ENCODE measurements around the gene TBC1D22A. TPM values are rescaled to one million over a fixed set of nuclear protein-coding genes. Genes with fewer than 3 reads are reported as not detected.
A peak's percentile ranks its signal among the peaks of the same experiment; 100 is the strongest.

TBC1D22A gene
- total and polyA plus RNA-seq, 4 experiments from 2014 or later, result 20.6 to 49.2 (median 36.7) TPM

DNA sequence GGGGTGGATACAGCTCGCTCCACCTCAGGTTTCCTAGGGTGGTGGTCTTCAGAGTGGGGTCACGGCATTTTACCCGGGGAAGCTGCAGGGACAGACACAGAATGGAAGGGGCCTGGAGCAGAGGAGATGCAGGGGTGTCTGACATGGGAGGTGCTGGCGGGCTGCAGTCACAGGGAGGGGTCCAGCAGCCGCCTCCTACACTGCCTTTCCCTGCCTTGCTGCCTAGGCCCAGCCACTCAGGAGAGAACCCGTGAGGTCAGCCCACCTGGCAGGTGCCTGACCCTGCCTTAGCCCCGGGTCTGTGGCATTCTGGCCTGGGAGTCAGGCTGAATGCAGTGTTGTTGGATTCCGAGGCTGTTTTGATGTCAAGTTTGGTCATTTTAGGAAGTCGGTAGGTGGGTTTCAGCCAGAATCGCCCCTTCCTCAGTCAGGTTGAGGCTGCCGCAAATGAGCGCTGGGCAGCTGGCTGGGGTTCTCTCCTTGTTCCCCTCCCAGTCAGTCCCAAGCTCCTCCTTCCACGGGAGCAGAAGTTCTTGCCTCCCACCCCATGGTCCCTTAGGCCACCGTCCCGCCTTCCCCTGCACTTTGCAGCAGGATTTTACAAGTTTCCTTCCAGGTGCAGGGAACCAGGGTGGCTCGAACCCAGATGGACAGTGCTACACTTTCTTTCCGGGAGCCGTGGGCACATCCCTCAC, 294.5 kb downstream of the TBC1D22A start:
- Histone ChIP-seq H3K27me3 (ENCODE audit: insufficient read depth, low read length) (no peaks in the 10 kb centered on the region), H3K4me1 (ENCODE audit: insufficient read depth, low read length) (no peaks in the 10 kb centered on the region), H3K9me3 (ENCODE audit: control insufficient read depth in 1 of 2, low read length in 2 of 2) (no peaks in the 10 kb centered on the region), H3K36me3 (ENCODE audit: insufficient read depth, low read length) (peaks cover 9% of the 10 kb centered on the region), H3K4me3 (ENCODE audit: low read length in 2 of 2) (no peak overlapping the region), H3K27ac (ENCODE audit: low read depth, low read length) (no peak overlapping the region)
- no peak for DNase-seq
- intact Hi-C loops (cut with micrococcal nuclease), result no loop called here
- H3K27me3 Mint-ChIP-seq, result no peaks in the 10 kb centered on the region
- CTCF ChIA-PET (ENCODE audit: partially characterized antibody), result no interaction called here
- POLR2A ChIA-PET (ENCODE audit: partially characterized antibody), result no interaction called here
- H3K27ac Mint-ChIP-seq, result no peak overlapping the region
- H3K36me3 Mint-ChIP-seq, result peaks cover 35 to 55% of the 10 kb centered on the region in 2 donors
- H3K4me1 Mint-ChIP-seq, result peaks cover 0 to 8% (median 1%) of the 10 kb centered on the region in 4 donors
- peaks cover 0 to 1% (median 0%) of the 10 kb centered on the region in 8 donors for H3K9me3 Mint-ChIP-seq
- peak overlapping the region in 1 of 8 donors; percentile 29 for H3K4me3 Mint-ChIP-seq

DNA sequence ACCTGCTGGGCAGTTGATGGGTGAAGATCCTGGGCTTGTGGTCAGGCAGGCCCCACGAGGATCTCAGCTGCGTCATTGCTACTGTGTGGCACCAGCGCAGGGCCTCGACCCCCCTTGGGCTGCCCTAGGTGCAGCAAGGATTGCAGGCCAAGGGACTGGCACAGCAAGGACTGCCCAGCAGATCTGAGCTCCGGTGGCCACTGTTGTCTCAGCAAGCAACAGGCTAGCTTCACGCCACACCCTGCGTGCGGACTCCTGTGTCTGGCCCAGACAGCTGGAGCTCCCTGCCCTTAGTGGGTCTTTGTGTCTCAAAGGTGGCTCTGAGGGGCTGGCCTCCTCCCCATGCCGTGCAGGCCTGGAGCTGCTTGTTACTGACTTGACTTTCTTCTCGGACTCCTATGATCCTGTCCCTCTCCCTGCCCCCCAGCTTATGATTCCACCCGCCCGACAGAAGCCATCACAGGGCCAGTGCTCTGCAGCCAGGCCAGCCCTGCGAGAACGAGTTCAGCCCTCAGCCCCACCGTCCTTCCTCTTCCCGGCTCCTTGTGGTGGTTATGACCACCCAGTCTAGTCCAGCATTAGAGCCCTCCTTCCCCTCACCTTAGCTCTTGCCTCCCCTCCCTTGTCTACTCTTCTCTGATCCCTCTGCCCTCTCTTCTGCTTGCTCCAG, 295.6 kb downstream of the TBC1D22A start:
- H3K27ac Mint-ChIP-seq, result peak overlapping the region in 2 of 7 donors; percentile 36 to 62
- H3K4me3 ChIP-seq (ENCODE audit: low read length in 2 of 2), result no peak overlapping the region
- H3K9me3 Mint-ChIP-seq, result peaks cover 0 to 1% (median 0%) of the 10 kb centered on the region in 8 donors
- H3K4me1 Mint-ChIP-seq, result peaks cover 0 to 9% (median 3%) of the 10 kb centered on the region in 4 donors
- H3K27me3 ChIP-seq (ENCODE audit: insufficient read depth, low read length), result no peaks in the 10 kb centered on the region
- intact Hi-C loops (cut with micrococcal nuclease), result no loop called here
- no peaks in the 10 kb centered on the region for H3K4me1 ChIP-seq (ENCODE audit: insufficient read depth, low read length)
- H3K27ac ChIP-seq (ENCODE audit: low read depth, low read length), result no peak overlapping the region
- no peak for DNase-seq
- peaks cover 12% of the 10 kb centered on the region for H3K36me3 ChIP-seq (ENCODE audit: insufficient read depth, low read length)
- no peaks in the 10 kb centered on the region for H3K9me3 ChIP-seq (ENCODE audit: control insufficient read depth in 1 of 2, low read length in 2 of 2)
- H3K4me3 Mint-ChIP-seq, result no peak overlapping the region
- no peaks in the 10 kb centered on the region for H3K27me3 Mint-ChIP-seq
- peaks cover 45 to 66% of the 10 kb centered on the region in 2 donors for H3K36me3 Mint-ChIP-seq
- ChIA-PET POLR2A (ENCODE audit: partially characterized antibody) (no interaction called here), CTCF (ENCODE audit: partially characterized antibody) (interaction anchor here (0.8 kb wide), 1 partner anchor 8 kb away, joined by 3 read pairs; no protein-coding TSS in a partner anchor)

DNA sequence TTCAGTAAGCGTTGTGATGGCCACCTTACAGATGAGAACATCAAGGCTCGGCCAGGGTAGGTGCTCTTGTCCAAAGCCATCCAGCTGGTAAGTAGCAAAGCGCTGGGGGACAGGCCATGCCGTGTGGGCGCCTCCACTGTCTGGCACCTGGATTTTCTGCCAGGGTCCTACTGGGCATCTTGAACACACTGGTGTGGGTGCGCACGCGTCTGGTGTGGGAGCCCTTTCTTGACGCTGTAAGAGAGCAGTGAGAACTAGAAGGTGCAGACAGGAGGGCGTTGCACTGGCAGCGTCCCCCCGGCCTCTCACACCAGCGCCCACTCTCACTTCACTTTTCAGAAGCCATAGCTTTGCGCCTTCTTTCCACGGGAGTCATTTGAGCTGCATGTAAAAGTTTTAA, 296.6 kb downstream of the TBC1D22A start:
- ChIA-PET POLR2A (ENCODE audit: partially characterized antibody) (no interaction called here), CTCF (ENCODE audit: partially characterized antibody) (no interaction called here)
- Mint-ChIP-seq H3K9me3 (peaks cover 0 to 1% (median 0%) of the 10 kb centered on the region in 8 donors), H3K36me3 (peaks cover 46 to 65% of the 10 kb centered on the region in 2 donors), H3K4me3 (no peak overlapping the region), H3K4me1 (peaks cover 0 to 12% (median 5%) of the 10 kb centered on the region in 4 donors), H3K27me3 (no peaks in the 10 kb centered on the region), H3K27ac (no peak overlapping the region)
- no peaks in the 10 kb centered on the region for H3K27me3 ChIP-seq (ENCODE audit: insufficient read depth, low read length)
- no peak overlapping the region for H3K27ac ChIP-seq (ENCODE audit: low read depth, low read length)
- H3K4me3 ChIP-seq (ENCODE audit: low read length in 2 of 2), result no peak overlapping the region
- DNase-seq, result no peak
- H3K9me3 ChIP-seq (ENCODE audit: control insufficient read depth in 1 of 2, low read length in 2 of 2), result no peaks in the 10 kb centered on the region
- H3K4me1 ChIP-seq (ENCODE audit: insufficient read depth, low read length), result no peaks in the 10 kb centered on the region
- intact Hi-C loops (cut with micrococcal nuclease), result no loop called here
- peaks cover 13% of the 10 kb centered on the region for H3K36me3 ChIP-seq (ENCODE audit: insufficient read depth, low read length)

DNA sequence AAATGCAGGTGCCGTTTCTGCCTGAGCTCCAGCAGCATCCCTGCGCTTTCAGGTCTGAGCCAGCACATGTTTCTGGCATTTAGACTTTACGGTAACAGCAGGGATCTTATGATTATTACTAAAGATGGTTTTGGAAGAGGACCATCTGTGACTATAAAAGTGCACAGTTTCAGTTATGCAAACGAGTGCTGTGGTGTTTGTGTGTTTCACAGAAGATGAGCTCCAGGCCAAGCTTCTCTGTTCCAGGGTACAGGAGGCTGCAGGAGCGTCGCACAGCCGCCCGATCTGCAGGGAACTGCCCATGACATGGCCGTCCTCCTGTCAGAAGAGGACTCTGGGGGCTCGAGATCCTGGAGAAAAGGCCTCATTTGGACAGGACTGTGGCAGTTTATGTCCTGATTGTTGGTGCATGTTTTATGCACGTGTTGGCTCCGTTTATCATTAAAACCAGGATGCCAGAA, 297.3 kb downstream of the TBC1D22A start:
- ChIA-PET POLR2A (ENCODE audit: partially characterized antibody) (no interaction called here), CTCF (ENCODE audit: partially characterized antibody) (no interaction called here)
- Histone ChIP-seq H3K4me1 (ENCODE audit: insufficient read depth, low read length) (no peaks in the 10 kb centered on the region), H3K9me3 (ENCODE audit: control insufficient read depth in 1 of 2, low read length in 2 of 2) (no peaks in the 10 kb centered on the region), H3K27me3 (ENCODE audit: insufficient read depth, low read length) (no peaks in the 10 kb centered on the region), H3K36me3 (ENCODE audit: insufficient read depth, low read length) (peaks cover 13% of the 10 kb centered on the region), H3K4me3 (ENCODE audit: low read length in 2 of 2) (no peak overlapping the region), H3K27ac (ENCODE audit: low read depth, low read length) (no peak overlapping the region)
- Mint-ChIP-seq H3K4me3 (no peak overlapping the region), H3K4me1 (peaks cover 0 to 16% (median 6%) of the 10 kb centered on the region in 4 donors), H3K27me3 (no peaks in the 10 kb centered on the region), H3K36me3 (peaks cover 46 to 68% of the 10 kb centered on the region in 2 donors), H3K27ac (peak overlapping the region in 1 of 7 donors; percentile 65), H3K9me3 (peaks cover 0 to 1% (median 0%) of the 10 kb centered on the region in 8 donors)
- intact Hi-C loops (cut with micrococcal nuclease), result no loop called here
- no peak for DNase-seq

DNA sequence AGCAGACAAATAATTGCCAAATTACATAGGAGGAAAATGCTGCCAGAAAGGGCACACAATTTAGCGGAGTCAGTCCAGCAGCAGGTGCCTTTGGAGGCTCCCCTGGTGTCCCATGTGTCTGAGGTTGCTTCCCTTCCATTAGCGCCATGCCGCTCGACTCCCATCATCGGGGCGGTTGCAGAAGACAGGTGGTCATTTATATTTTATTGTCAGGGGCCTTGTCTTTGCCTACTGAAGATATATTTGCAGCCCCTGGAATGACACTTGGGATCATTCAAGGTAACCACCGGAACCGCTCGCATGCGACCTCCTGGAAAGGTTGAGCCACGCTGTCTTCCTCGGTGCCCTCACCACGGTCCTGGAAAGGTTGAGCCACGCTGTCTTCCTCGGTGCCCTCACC, 298.3 kb downstream of the TBC1D22A start:
- peaks cover 43 to 65% of the 10 kb centered on the region in 2 donors for H3K36me3 Mint-ChIP-seq
- Histone ChIP-seq H3K27ac (ENCODE audit: low read depth, low read length) (no peak overlapping the region), H3K9me3 (ENCODE audit: control insufficient read depth in 1 of 2, low read length in 2 of 2) (no peaks in the 10 kb centered on the region), H3K4me1 (ENCODE audit: insufficient read depth, low read length) (no peaks in the 10 kb centered on the region), H3K36me3 (ENCODE audit: insufficient read depth, low read length) (peaks cover 13% of the 10 kb centered on the region), H3K4me3 (ENCODE audit: low read length in 2 of 2) (no peak overlapping the region), H3K27me3 (ENCODE audit: insufficient read depth, low read length) (no peaks in the 10 kb centered on the region)
- no peak overlapping the region for H3K4me3 Mint-ChIP-seq
- peaks cover 0 to 1% (median 0%) of the 10 kb centered on the region in 8 donors for H3K9me3 Mint-ChIP-seq
- no peak for DNase-seq
- H3K27me3 Mint-ChIP-seq, result no peaks in the 10 kb centered on the region
- POLR2A ChIA-PET (ENCODE audit: partially characterized antibody), result no interaction called here
- peaks cover 5 to 20% (median 6%) of the 10 kb centered on the region in 4 donors for H3K4me1 Mint-ChIP-seq
- CTCF ChIA-PET (ENCODE audit: partially characterized antibody), result no interaction called here
- no peak overlapping the region for H3K27ac Mint-ChIP-seq
- intact Hi-C loops (cut with micrococcal nuclease), result no loop called here

DNA sequence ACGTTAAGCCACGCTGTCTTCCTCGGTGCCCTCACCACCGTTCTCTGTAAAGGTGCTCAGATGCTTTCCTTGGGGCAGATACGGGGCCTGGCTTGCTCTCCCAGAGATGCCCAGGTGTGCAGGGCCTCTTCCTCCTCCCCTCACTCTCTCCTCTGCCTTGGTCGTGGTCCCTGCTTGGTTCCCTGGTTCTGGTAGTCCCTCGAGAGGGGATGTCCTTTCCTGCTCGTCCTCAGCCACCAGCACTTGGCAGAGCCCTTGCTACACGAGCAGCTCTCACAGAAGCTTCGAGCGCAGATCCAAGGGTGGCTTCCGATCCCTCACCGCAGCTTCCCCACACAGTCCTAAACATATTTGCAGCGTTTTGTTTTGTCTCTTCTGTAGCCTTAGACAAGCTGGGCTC, 298.8 kb downstream of the TBC1D22A start:
- intact Hi-C loops (cut with micrococcal nuclease), result no loop called here
- DNase-seq, result no peak
- Mint-ChIP-seq H3K9me3 (peaks cover 0 to 1% (median 0%) of the 10 kb centered on the region in 8 donors), H3K4me3 (no peak overlapping the region), H3K27me3 (no peaks in the 10 kb centered on the region), H3K4me1 (peaks cover 7 to 25% (median 10%) of the 10 kb centered on the region in 4 donors), H3K36me3 (peaks cover 44 to 65% of the 10 kb centered on the region in 2 donors), H3K27ac (peak overlapping the region in 2 of 7 donors; percentile 37 to 53)
- H3K9me3 ChIP-seq (ENCODE audit: control insufficient read depth in 1 of 2, low read length in 2 of 2), result no peaks in the 10 kb centered on the region
- H3K27ac ChIP-seq (ENCODE audit: low read depth, low read length), result no peak overlapping the region
- H3K36me3 ChIP-seq (ENCODE audit: insufficient read depth, low read length), result peaks cover 13% of the 10 kb centered on the region
- ChIA-PET POLR2A (ENCODE audit: partially characterized antibody) (no interaction called here), CTCF (ENCODE audit: partially characterized antibody) (no interaction called here)
- H3K27me3 ChIP-seq (ENCODE audit: insufficient read depth, low read length), result no peaks in the 10 kb centered on the region
- no peaks in the 10 kb centered on the region for H3K4me1 ChIP-seq (ENCODE audit: insufficient read depth, low read length)
- no peak overlapping the region for H3K4me3 ChIP-seq (ENCODE audit: low read length in 2 of 2)

DNA sequence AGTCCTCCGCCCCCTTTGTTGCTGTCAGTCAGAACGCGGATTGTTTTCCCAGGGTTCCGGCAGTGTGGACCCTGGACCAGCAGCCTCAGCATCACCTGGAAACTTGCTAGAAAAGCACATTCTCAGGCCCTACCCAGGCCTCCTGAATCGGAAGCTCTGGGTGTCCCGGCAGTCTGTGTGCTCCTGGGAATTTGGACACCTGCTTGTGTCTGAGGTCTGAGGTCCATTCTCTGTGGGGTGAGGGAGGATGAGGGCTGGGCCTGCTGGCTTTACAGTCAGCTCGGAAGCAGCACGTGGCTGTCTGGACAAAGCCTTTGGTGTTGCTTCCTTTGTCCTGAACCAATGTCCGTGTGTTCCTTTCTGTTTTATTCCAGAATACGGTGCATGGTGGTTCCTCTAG, 299.7 kb downstream of the TBC1D22A start:
- H3K4me1 Mint-ChIP-seq, result peaks cover 5 to 34% (median 10%) of the 10 kb centered on the region in 4 donors
- no peak overlapping the region for H3K27ac Mint-ChIP-seq
- H3K27ac ChIP-seq (ENCODE audit: low read depth, low read length), result no peak overlapping the region
- H3K36me3 ChIP-seq (ENCODE audit: insufficient read depth, low read length), result peaks cover 13% of the 10 kb centered on the region
- peaks cover 44 to 60% of the 10 kb centered on the region in 2 donors for H3K36me3 Mint-ChIP-seq
- DNase-seq, result no peak
- no peaks in the 10 kb centered on the region for H3K27me3 Mint-ChIP-seq
- intact Hi-C loops (cut with micrococcal nuclease), result no loop called here
- peaks cover 0 to 1% (median 0%) of the 10 kb centered on the region in 8 donors for H3K9me3 Mint-ChIP-seq
- no peak overlapping the region for H3K4me3 ChIP-seq (ENCODE audit: low read length in 2 of 2)
- H3K4me3 Mint-ChIP-seq, result no peak overlapping the region
- POLR2A ChIA-PET (ENCODE audit: partially characterized antibody), result no interaction called here
- no peaks in the 10 kb centered on the region for H3K4me1 ChIP-seq (ENCODE audit: insufficient read depth, low read length)
- no peaks in the 10 kb centered on the region for H3K27me3 ChIP-seq (ENCODE audit: insufficient read depth, low read length)
- no peaks in the 10 kb centered on the region for H3K9me3 ChIP-seq (ENCODE audit: control insufficient read depth in 1 of 2, low read length in 2 of 2)
- CTCF ChIA-PET (ENCODE audit: partially characterized antibody), result no interaction called here

Data from CD4-positive, alpha-beta memory T cell (primary cell).